ENCODE results near the gene CD48. TPM values are rescaled to one million over a fixed set of nuclear protein-coding genes. Genes with fewer than 3 reads are reported as not detected.
"Not testable (repeated sequence)": the region's sequence is repeated elsewhere in the genome, so short reads cannot be mapped to it uniquely, and the experiment has no call there.

Gene CD48
- polyA plus RNA-seq, 1 donor, result 1.9 TPM

DNA sequence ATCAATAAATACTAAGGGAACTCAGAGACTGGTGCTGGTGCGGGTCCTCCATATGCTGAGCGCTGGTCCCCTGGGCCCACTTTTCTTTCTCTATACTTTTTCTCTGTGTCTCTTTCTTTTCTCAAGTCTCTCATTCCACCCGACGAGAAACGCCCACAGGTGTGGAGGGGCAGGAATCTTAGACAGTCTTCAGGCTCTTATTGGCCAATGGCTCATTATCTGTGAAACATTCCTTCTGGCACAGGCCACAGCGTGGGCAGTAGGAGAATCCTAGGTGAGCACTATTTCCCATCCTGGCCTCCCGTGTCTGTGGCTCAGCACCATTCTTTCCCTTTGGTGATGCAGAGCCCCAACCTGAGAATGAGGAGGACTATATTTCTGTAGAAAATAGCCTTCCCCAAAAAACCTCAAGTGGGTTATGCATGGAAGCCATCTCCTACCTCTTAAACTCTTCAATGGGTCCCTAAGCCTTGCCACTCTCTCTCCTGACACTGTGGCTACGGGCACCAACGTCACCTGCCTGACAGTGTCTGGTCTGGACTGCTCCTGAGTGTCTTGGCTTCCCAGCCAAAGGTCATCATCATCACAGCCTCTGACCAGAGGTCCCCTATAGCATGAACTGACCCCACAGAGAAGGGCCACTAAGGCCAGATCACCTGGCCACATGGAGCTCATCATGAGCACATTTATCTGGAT lies 58.5 kb downstream of the CD48 start:
- DNase-seq (ENCODE audit: low read depth), result no peak

DNA sequence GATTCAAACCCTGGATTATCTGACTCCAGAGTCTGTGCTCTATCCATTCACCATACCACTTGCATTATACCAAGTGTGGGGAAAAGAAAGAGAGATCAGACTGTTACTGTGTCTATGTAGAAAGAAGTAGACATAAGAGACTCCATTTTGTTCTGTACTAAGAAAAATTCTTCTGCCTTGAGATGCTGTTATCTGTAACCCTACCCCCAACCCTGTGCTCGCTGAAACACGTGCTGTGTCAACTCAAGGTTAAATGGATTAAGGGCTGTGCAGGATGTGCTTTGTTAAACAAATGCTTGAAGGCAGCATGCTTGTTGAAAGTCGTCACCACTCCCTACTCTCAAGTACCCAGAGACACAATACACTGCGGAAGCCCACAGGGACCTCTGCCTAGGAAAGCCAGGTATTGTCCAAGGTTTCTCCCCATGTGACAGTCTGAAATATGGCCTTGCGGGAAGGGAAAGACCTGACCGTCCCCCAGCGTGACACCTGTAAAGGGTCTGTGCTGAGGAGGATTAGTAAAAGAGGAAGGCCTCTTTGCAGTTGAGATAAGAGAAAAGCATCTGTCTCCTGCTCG lies 59.5 kb downstream of the CD48 start:
- not testable (repeated sequence) for DNase-seq (ENCODE audit: low read depth)

DNA sequence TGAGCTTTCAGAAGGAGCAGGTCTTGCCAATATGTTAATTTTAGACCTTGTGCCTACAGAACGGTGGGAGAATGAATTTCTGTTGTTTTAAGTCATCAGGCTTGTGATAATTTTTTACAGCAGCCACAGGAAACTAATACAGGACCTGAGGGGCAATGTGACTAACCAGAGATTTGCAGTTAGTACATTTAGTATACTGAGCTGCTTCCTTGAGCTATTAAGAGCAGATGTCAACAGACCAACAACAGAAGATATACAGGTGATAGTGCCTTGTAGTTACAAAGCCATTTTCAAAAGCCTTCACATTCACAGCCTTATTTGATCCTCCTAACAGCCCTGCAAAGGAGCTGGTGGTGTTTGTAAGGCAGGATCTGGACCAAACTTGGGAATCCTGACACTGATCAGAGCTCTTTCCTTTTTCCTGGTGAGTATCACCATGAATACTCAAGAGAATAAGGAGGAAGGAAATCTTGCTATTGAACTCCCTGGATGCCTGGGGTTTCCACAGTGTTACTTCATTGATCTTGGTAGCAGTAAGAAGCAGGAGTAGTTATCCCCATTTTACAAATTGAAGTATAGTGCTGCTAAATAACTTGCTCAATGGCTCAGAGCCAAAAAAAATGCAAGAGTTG lies 60.1 kb downstream of the CD48 start:
- DNase-seq (ENCODE audit: low read depth), result no peak

DNA sequence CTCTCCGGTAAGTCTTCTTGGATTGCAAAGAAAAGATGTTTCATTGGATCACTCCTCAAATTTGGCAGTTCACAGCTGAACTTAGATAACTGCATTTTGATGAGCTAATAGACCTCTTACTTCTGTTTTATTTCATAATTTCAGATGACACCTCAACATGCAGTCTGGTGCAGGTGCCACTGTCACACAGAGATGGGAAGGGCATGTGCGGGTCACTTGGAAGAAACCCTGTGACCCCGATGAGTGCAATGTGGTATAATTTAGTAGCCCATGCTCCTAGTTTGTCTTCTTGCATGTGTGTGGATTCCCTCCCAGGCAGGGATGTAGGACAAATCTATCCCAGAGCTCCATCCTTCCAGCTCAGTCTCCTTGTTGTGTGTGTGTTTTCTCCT lies 64.3 kb downstream of the CD48 start:
- DNase-seq (ENCODE audit: low read depth), result no peak

DNA sequence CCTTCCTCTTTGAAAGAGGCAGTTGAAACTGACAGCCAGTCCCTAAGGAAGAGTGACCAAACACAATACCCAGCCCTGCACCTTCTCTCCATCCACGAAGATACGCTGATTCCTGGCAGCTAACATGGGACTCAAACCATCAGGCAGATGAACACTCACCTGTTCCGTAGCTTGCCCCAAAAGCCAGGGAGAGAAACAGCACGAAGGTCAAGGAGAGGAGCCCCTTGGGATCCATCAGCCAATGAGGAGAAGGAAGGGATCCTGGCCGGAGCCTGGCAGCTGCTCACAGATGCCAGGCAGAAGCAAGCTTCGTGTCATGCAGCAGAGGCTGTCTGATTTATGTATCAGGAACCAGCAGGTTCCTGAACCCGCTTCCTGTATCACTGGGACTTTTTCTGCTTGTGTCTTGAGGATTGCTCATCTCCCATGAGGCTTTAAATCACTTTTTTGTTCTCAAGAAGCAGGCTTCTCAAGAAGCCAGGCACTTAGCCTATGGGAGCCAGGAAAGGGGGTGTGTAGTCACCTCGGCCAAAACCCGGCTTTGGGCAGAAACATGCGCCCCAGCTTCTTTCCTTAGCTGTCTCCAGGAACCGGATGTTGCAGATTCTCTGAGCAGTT lies 64.8 kb downstream of the CD48 start, which contains the start of gene SLAMF1:
Gene SLAMF1 (minus strand): TSS at position 334 of the 618 bp plus-strand sequence. CDS start 99 bp downstream, at position 235.
- DNase-seq (ENCODE audit: low read depth), result no peak

DNA sequence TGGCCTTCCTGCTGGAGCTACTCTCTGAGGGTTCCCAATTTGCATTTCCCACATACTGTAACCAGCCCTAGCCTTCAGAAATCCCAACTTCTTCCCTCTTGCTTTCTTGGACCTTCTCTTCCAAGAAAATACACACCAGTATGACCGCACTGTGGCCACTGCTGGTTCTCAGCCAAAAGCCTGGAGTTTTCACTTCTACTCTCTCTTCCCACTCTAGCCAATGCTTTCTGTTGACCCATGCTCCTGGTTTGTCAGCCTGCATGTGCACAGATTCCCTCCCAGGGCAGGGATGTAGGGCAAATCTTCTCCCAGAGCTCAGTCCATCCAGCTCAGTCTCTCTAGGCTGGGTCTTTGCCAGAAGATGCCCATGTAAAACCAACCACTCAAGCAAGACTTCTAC lies 65.4 kb downstream of the CD48 start:
- DNase-seq (ENCODE audit: low read depth), result no peak

DNA sequence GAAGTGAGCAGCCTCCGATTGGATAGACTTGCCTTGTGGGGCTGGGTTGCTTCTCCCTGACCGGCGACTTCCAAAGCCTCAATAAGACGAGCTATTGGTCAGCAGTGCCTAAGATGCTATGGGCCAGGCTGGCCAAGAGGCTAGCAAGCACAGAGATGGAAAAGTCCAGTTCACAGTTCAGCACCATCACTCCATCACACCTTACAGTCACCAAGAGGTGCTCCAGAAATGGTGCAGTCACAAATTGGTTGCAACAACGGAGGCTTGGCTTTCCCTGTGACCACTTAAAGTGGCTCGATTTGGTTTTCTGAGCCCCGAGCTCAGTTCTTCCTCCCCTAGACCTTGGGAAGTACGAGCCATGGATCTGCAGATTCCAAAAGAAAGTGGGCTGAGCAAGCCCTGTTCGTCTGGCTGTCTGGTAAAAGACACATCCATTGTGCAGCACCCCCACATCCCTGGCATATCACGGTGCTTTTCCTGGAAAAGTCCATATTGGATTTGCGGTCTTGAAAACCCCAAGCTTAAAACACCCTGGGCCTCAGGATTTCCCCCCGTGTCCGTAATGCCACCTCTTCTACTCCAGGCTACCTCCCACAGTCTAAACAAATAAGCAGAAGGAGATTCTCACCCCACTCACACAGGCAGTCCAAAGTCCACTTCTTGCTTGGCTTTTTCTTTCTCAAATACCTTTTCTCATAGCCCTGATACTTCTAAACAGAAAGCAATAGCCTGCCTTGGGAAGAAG lies 66.1 kb downstream of the CD48 start:
- no peak for DNase-seq (ENCODE audit: low read depth)

DNA sequence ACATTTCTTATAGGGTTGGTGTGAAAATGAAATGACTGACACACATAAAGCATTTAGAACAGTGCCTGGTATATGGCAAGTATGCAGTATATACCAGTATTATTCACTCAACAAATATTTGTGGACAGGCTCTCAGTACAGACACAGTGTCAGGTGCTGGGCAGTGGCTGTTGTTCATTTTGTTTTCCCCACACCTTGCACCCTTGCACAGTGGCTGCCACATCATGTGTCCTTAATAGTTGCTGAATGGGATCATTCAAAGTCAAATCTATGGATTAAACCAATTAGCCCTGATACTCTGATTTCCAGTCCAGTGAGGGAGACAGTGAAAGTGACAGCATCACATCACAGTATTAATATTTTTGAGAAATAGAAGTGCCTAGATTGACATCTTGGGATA lies 67.2 kb downstream of the CD48 start:
- DNase-seq (ENCODE audit: low read depth), result no peak

DNA sequence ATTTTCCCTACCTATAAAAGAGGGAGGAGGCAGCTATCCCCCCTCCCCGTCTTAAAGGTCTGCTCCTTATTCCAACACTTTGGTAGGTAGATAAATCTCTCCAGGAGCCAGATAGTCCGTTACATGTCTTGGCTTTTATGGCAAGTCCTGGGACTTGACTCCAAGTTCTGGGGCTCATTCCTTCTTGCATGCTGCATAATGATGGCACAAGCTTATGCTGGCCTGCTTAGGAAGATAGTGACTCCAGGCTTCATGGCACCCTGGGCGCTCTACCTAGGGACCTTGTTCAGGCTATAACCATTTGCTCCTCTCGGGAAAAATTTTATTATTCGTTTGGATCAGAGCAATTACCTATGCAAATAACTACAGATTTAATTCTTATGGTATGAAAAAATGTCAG lies 68.5 kb downstream of the CD48 start:
- DNase-seq (ENCODE audit: low read depth), result no peak

DNA sequence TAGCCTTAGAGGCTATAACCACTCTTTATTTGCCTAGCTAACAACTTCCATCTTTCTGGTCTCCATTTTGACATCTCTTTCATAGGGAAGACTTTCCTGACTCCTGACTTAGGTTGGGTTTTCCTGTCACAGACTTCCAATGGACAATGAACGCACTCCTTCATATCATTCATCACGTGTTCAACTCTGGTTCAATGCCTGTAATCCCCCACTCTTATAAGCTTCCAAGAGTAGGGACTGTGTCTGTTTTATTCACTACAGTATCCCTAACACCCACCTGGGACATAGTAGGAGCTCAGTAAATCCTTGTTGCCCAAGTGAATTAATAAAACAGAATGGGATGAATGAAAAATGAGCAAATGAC lies 69.4 kb downstream of the CD48 start:
- no peak for DNase-seq (ENCODE audit: low read depth)

DNA sequence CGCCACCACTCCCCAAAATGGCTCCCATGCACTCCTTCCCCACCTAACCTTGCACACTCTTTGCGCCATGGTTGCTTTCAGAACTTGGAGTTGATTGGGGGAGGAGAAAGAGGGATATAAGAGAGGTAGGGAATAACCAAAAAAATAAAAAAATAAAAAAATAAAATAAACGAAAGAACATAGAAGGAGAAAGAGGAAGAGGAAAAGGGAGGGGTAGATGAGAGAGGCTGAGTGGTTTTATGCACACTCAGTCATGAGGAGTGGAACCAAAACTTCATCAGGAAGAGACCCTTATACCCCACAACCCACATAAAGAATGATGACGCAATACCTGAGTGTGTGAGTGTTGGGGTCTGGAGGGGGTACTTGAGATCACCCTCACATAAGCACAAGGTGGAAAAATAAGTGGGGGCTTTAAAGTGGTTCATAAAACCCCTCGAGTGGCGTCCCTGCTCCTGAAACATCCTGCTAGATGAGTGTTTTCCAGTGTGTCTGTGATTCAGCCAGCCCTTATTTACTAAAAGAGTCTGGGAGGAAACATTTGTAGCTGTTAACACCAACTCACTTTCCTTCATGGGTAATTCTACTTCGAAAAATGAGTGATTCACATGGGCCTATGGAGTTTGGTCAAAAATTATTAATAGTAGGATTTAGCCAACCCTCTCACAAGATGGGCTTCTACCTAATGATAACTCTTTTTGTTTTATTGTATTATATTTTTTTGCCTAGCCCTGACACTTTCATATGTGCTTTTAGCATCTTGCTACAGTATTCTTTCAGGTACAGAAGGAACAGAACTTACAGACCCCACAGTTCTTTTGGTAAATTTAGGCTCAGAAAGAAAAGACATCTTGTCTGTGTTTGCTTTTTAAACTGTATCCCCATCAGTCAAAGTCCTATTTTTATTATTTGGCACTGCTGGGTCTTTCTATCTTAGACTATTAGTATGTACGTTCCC lies 70.0 kb downstream of the CD48 start:
- no peak for DNase-seq (ENCODE audit: low read depth)

DNA sequence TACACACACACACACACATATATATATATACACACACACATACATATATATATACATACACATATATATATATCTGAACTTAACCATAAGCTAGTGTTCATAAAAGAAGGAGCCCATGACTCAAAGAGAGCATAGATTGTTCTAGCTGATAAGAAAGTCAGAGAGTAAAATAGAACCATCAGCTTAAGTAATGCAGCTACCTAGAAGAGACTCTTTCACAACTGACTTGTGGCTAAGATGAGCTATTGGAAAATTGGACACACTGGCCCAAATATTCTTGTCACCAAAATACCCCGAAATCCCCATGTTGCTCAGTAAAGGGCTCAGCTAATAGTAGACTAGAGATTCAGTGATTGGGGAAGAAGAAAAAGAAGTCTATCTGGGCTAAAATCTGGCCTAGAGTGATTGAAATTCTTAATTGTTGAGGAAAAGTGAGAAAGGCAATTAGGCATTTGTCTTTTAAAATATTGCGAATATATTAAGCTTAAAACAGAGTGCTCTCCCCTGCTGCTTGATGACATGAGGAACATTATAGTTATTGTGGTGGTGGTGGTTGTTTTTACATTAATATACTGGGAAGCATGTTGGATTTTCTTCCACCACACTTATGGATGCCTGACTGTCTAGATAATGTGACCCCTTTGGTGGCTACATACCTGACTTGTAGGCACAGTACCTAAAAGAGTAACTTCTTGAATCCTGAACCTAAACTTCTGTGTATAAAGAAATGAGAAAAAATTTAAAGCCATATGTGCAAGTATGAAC lies 71.1 kb downstream of the CD48 start:
- no peak for DNase-seq (ENCODE audit: low read depth)

DNA sequence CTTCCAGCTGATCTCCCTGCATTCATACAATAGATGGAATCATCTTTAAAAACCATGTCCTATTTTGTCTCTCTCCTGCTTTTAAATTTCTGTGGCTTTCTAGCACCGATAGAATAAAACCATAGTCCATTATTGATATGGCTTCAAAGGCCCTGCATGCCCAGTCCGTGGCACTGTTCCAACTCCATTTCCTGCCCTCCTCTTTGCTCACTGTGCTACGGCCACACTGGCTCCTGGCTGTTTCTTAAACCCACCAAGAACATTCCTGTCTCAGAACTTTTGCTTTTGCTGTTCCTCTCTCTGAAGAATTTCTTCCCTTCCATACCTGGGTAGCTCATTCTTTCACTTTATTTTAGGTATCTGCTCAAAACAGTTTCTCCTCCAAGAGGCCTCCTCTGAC lies 72.0 kb downstream of the CD48 start:
- no peak for DNase-seq (ENCODE audit: low read depth)

DNA sequence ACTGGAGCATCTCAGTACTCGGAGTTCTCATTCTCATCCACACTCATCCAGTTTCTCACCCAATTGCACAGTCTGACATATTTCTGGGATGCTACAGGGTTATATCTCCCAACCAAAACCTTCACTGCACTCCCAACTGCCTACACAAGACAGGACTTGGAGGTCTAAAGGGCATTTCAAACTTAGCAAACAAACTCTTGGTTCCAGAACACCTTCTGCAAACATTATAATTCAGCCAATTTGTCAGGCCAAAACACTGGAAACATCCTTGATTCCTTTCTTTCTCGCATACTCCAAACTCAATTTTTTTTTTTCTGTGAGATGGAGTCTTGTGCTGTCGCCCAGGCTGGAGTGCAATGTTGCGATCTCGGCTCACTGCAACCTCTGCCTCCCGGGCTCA lies 72.7 kb downstream of the CD48 start:
- DNase-seq (ENCODE audit: low read depth), result no peak

DNA sequence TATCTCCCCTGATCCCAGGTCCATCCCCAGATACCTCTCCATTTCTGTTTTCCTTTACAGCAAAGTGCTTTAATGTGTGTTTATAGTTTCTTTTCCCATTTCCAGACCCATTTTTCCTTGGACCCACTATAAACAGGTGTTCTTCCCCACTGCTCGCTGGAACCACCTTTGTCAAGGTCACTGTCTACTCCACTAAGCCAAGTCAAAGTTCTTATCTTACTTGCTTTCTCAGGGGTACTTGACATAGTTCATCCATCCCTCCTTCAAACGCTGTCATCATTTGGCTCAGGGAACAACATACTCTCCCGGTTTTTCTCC lies 73.1 kb downstream of the CD48 start:
- DNase-seq (ENCODE audit: low read depth), result no peak

DNA sequence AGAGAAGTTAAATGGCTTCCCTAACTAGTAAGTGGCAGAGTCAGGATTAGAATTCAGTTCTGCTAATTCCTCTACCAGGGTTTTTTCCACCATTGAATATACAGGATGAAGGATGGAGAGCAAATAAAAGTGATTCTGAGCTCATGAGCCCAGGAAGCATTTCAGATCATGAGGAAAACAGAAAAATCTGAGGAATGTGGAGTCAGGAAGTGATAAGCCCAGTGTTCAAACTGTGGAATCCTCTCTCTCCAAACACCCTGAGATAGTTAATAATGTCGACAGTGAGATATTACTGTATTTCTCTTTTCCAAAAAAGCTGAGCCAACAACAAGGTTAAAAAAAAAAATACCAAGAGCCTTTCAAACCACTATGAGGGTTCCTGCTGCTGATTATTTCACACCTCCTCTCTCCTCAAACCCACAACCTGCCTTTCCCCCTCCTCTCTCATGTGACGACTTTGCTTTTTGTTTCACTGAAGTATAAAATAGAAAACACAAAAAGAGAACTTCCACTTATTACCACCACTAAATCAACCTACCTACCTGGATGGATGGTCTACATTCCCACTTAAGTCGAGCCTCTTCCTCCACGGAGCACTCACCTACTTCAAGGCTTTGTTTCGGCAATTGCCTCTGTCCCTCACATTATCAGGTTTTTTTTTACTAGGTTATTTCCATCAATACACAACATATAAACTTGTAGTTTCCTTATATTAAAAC lies 73.6 kb downstream of the CD48 start:
- no peak for DNase-seq (ENCODE audit: low read depth)

DNA sequence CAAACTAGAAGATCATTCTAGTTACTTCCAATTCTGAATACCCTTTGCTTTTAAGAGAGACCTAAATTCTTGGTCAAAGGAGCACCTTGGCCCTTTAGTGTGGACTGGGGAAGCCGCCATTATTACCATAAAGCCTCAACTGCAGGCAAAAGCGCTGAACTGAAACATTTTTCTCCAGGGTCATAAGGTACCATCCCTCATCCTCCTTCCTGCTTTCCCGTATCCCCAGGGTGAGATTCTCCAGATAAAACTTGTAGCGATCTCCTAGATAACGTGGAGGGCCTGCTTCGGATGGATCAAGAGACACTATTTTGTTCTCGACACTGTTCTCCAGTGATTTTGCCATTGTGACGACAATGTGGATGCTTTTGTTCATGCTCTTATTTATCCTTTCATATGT lies 74.6 kb downstream of the CD48 start:
- no peak for DNase-seq (ENCODE audit: low read depth)

DNA sequence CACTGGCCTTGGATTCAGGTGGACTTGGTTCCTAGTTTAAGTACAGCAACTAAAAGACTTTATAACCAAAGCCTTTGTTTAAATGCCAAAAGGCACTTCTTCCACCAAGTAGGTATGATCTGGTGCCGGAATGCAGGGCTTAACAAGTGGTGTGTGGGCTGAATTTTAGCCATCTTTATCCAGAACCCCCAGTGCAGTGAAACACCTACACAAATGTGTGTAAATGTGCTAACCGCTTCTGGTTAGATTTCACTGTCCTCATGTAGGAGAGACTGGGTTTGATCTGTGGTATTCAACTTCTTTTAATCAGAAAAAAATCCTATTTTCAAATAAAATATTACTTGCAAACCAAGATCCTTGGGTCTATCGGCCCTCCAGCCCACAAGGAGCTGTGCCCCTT lies 75.1 kb downstream of the CD48 start:
- DNase-seq (ENCODE audit: low read depth), result no peak

DNA sequence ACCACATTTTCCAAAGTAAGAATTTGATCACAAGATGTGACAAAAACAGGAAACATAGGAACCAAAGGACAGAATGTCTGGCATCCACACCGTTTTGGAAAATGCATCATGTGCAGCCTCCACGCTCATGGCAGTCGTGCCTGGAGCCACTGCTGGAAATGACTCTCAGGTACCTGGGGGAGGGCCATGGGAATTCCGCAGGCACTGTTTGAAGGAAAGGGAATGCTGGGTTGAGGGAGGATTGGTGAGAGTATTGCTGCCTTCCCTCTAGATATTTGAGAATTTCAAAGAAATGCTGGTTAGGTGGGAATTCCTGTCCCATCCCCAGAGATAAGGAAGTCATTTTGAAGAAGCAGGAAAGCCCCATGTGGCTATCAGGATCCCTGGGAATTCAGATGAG lies 75.5 kb downstream of the CD48 start:
- no peak for DNase-seq (ENCODE audit: low read depth)

All from forelimb muscle (tissue), 1 donor.